B cell (primary cell): ENCODE results near the gene GTF3A.

ENCODE experiments used
- CTCF ChIP-seq: fragments of 200-600 bp; IDR thresholded peaks from one replicate; pipeline ENCODE4 v1.8.0; 2022; ENCODE audit warnings: antibody characterized with exemption, mild to moderate bottlenecking
- EZH2 ChIP-seq: IDR thresholded peaks from 2 replicates; pipeline ENCODE4 v1.6.1; 2012; ENCODE audit warnings: borderline replicate concordance, low read depth, mild to moderate bottlenecking, moderate library complexity, low read length; ENCODE audit not compliant: insufficient read depth, poor library complexity, severe bottlenecking

DNA sequence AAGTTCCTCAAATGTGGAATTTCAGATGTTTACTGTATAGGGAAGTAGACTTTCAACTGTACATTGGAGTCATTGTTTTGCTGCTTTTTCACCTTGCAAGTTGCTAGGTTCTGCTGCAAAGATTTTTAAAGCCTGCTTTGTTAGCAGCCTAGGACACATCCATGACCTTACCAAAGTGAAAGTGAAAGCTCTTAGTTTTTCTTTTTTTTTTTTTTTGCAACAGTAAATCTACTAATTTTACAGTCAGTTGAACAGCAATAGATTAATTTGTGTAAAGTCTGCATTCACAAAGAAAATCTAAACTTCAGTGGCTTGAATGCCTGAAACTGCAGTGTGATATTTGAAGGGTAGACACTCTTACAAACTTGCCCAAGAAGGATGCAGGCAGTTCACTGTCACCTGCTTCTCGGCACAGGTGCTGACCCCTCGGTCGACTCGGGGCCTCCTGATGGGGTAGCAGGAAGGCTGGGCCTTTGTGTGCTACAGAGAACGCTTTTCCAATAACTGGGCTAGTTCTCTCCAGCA is 31.0 kb downstream of the GTF3A start:
- no peak for TF ChIP-seq CTCF
- TF ChIP-seq EZH2: no peak
